Prostate gland (tissue), 2 donors: ENCODE measurements around the gene SPTBN4.

Experiments used
- POLR2A ChIP-seq: fragments of 450-650 bp; IDR thresholded peaks from one replicate; pipeline ENCODE4 v1.6.1; 2016; ENCODE audit warnings: antibody characterized with exemption, mild to moderate bottlenecking
- POLR2AphosphoS5 ChIP-seq: sonication (generic); formaldehyde crosslinking; IDR thresholded peaks from one replicate; pipeline ENCODE4 v1.6.1; 2017; ENCODE audit warnings: antibody characterized with exemption
- TF ChIP-seq, protein P1 (sequence below), 4 experiments: fragments of 200-600 bp in 2 of 4; fragments of 450-650 bp in 2 of 4; sonication (generic) in 2 of 4; IDR thresholded peaks; 1 replicate in 3 of 4; 2 replicates in 1 of 4; pipeline ENCODE4 v1.5.1; 2016 to 2019; ENCODE audit warnings: antibody characterized with exemption in 4 of 4, mild to moderate bottlenecking in 2 of 4, moderate library complexity in 2 of 4

- no peak for TF ChIP-seq POLR2A
- TF ChIP-seq, protein P1, sequence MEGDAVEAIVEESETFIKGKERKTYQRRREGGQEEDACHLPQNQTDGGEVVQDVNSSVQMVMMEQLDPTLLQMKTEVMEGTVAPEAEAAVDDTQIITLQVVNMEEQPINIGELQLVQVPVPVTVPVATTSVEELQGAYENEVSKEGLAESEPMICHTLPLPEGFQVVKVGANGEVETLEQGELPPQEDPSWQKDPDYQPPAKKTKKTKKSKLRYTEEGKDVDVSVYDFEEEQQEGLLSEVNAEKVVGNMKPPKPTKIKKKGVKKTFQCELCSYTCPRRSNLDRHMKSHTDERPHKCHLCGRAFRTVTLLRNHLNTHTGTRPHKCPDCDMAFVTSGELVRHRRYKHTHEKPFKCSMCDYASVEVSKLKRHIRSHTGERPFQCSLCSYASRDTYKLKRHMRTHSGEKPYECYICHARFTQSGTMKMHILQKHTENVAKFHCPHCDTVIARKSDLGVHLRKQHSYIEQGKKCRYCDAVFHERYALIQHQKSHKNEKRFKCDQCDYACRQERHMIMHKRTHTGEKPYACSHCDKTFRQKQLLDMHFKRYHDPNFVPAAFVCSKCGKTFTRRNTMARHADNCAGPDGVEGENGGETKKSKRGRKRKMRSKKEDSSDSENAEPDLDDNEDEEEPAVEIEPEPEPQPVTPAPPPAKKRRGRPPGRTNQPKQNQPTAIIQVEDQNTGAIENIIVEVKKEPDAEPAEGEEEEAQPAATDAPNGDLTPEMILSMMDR (IDR thresholded peaks at IDR 0.05) = no peak
- no peak for TF ChIP-seq POLR2AphosphoS5
Observed at GRCh38 chr19:40560092-40560507, 93.3 kb downstream of the SPTBN4 start.
